A673 (cell line): ENCODE measurements around the gene TMEM156.
"Not testable (repeated sequence)": the region's sequence is repeated elsewhere in the genome, so short reads cannot be mapped to it uniquely, and the experiment has no call there.

Experiments
- EZH2 ChIP-seq: fragments of 200-600 bp; sonication (generic); IDR thresholded peaks from 2 replicates; pipeline ENCODE4 v1.6.1; 2017; ENCODE audit warnings: borderline replicate concordance, low read depth, mild to moderate bottlenecking, mixed read lengths, antibody characterized with exemption, low read length; ENCODE audit not compliant: poor library complexity, severe bottlenecking
- TF ChIP-seq, protein P1 (sequence below): fragments of 300-800, 200-600 bp; sonication (generic); conservative IDR thresholded peaks from 2 replicates; pipeline ENCODE4 v1.5.1; 2017; ENCODE audit warnings: low read depth, mild to moderate bottlenecking, antibody characterized with exemption, low read length, moderate library complexity, mixed read lengths

GRCh38 chr4:38988353-38988752 is 43.9 kb downstream of the TMEM156 start:
- TF ChIP-seq, protein P1, sequence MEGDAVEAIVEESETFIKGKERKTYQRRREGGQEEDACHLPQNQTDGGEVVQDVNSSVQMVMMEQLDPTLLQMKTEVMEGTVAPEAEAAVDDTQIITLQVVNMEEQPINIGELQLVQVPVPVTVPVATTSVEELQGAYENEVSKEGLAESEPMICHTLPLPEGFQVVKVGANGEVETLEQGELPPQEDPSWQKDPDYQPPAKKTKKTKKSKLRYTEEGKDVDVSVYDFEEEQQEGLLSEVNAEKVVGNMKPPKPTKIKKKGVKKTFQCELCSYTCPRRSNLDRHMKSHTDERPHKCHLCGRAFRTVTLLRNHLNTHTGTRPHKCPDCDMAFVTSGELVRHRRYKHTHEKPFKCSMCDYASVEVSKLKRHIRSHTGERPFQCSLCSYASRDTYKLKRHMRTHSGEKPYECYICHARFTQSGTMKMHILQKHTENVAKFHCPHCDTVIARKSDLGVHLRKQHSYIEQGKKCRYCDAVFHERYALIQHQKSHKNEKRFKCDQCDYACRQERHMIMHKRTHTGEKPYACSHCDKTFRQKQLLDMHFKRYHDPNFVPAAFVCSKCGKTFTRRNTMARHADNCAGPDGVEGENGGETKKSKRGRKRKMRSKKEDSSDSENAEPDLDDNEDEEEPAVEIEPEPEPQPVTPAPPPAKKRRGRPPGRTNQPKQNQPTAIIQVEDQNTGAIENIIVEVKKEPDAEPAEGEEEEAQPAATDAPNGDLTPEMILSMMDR = not testable (repeated sequence)
- not testable (repeated sequence) for TF ChIP-seq EZH2
